A549 (cell line): ENCODE data around the gene TMEM132D.

ENCODE experiments used
- BHLHE40 ChIP-seq: IDR thresholded peaks from 2 replicates; pipeline ENCODE4 v1.6.1; 2012; ENCODE audit warnings: low read depth, low read length, inconsistent platforms
- CHD2 ChIP-seq: fragments of 150-350 bp; IDR thresholded peaks from 2 replicates; pipeline ENCODE4 v1.6.1; 2014; ENCODE audit warnings: low read length; ENCODE audit not compliant: partially characterized antibody
- CHD4 ChIP-seq: fragments of 200-600 bp; sonication (generic); IDR thresholded peaks from 2 replicates; pipeline ENCODE4 v1.6.1; 2016; ENCODE audit warnings: antibody characterized with exemption, mild to moderate bottlenecking, borderline replicate concordance
- CTCF ChIP-seq: fragments of >200 bp; sonication (Bioruptor Twin); formaldehyde crosslinking; IDR thresholded peaks from 3 replicates; pipeline ENCODE4 v1.5.1; 2016
- EHMT2 ChIP-seq: fragments of 200-600 bp; sonication (generic); IDR thresholded peaks from 2 replicates; pipeline ENCODE4 v1.6.1; 2016; ENCODE audit warnings: antibody characterized with exemption, low read depth, mild to moderate bottlenecking, moderate library complexity
- EP300 ChIP-seq, 2 experiments: fragments of >200 bp; sonication (Bioruptor Twin); formaldehyde crosslinking; IDR thresholded peaks; 2 replicates in 1 of 2; 3 replicates in 1 of 2; pipeline ENCODE4 v1.6.1; 2016 to 2017
- JUN ChIP-seq, 2 experiments: fragments of >200 bp; sonication (Bioruptor Twin); formaldehyde crosslinking; IDR thresholded peaks; 2 replicates in 1 of 2; 3 replicates in 1 of 2; pipeline ENCODE4 v1.6.1; 2016 to 2017
- PHF8 ChIP-seq: fragments of 200-600 bp; sonication (generic); IDR thresholded peaks from 2 replicates; pipeline ENCODE4 v1.6.1; 2016; ENCODE audit warnings: low read depth, mild to moderate bottlenecking, antibody characterized with exemption, moderate library complexity, borderline replicate concordance
- POLR2A ChIP-seq: IDR thresholded peaks from 2 replicates; pipeline ENCODE4 v1.6.1; 2012; ENCODE audit warnings: mild to moderate bottlenecking, low read length
- POLR2AphosphoS2 ChIP-seq: conservative IDR thresholded peaks from 2 replicates; pipeline ENCODE4 v1.6.1; 2012; ENCODE audit warnings: low read length, improper control_type of control experiment, inconsistent platforms
- ZFP36 ChIP-seq: fragments of 450-650 bp; IDR thresholded peaks from 2 replicates; pipeline ENCODE4 v1.6.1; 2014; ENCODE audit warnings: borderline replicate concordance; ENCODE audit not compliant: partially characterized antibody
- ZNF302 ChIP-seq: fragments of 250-450 bp; sonication (Bioruptor Pico); IDR thresholded peaks from 2 replicates; pipeline ENCODE4 v1.9.0; 2021; ENCODE audit warnings: inconsistent platforms, mild to moderate bottlenecking, moderate library complexity
- TF ChIP-seq, protein P1 (sequence below): fragments of 200-600 bp; sonication (generic); IDR thresholded peaks from 2 replicates; pipeline ENCODE4 v1.6.1; 2016; ENCODE audit warnings: antibody characterized with exemption, mild to moderate bottlenecking, moderate library complexity

GRCh38 chr12:129659961-129660622, 243.7 kb downstream of the TMEM132D start:
- no peak for TF ChIP-seq POLR2AphosphoS2
- TF ChIP-seq CHD2 = no peak
- TF ChIP-seq CTCF = no peak
- no peak for TF ChIP-seq EHMT2
- no peak for TF ChIP-seq JUN (IDR thresholded peaks at IDR 0.05)
- TF ChIP-seq ZFP36 = no peak
- no peak for TF ChIP-seq POLR2A
- no peak for TF ChIP-seq PHF8
- no peak for TF ChIP-seq EP300 (IDR thresholded peaks at IDR 0.05)
- TF ChIP-seq BHLHE40 = no peak
- TF ChIP-seq, protein P1, sequence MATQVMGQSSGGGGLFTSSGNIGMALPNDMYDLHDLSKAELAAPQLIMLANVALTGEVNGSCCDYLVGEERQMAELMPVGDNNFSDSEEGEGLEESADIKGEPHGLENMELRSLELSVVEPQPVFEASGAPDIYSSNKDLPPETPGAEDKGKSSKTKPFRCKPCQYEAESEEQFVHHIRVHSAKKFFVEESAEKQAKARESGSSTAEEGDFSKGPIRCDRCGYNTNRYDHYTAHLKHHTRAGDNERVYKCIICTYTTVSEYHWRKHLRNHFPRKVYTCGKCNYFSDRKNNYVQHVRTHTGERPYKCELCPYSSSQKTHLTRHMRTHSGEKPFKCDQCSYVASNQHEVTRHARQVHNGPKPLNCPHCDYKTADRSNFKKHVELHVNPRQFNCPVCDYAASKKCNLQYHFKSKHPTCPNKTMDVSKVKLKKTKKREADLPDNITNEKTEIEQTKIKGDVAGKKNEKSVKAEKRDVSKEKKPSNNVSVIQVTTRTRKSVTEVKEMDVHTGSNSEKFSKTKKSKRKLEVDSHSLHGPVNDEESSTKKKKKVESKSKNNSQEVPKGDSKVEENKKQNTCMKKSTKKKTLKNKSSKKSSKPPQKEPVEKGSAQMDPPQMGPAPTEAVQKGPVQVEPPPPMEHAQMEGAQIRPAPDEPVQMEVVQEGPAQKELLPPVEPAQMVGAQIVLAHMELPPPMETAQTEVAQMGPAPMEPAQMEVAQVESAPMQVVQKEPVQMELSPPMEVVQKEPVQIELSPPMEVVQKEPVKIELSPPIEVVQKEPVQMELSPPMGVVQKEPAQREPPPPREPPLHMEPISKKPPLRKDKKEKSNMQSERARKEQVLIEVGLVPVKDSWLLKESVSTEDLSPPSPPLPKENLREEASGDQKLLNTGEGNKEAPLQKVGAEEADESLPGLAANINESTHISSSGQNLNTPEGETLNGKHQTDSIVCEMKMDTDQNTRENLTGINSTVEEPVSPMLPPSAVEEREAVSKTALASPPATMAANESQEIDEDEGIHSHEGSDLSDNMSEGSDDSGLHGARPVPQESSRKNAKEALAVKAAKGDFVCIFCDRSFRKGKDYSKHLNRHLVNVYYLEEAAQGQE = no peak
- TF ChIP-seq CHD4 = no peak
- TF ChIP-seq ZNF302 (CRISPR knock-in tag) = no peak
